NCI-H1417 treated with DMSO at 0.1 percent for 48 hours (cell line): ENCODE measurements around the gene SORT1.
"Not testable (repeated sequence)": the region's sequence is repeated elsewhere in the genome, so short reads cannot be mapped to it uniquely, and the experiment has no call there.

Source experiments
- DNase-seq: peaks from one replicate; lab custom pipeline; 2025; lab: John Stamatoyannopoulos, UW

SORT1 gene

DNA sequence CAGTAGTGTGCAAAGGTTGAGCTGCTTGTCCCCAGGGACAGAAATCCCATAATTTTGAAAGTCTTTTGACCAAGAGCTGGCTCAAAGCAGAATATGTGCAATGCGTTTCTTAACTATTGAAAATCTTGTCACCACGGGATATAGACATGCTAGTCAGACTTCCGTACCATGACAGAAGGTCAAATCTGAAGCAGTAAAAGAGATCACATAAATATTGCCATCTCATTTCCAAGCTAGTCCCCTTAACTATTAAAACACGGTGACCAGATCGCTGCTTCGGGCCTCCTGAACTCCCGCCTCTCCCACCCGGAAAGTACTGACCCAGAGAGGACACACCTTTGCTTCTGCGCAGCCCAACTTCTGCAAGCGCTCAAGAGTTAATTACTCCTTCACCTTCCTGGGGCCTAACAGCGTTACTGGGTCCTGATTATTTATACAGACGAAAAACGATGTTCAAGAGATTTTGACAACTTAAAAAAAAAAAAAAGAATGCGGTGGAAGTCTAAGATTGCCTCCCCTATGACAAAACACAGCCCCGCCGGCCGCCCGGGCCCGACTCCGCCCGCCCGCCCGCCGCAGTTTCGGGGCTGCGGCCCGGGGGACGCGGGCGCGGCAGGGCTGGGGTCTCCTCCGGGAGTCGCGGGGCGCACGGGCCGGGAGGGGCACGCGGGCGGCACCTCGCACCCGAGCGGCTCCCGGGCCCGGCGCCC, 692 bp downstream of the SORT1 start:
- no peak for DNase-seq

DNA sequence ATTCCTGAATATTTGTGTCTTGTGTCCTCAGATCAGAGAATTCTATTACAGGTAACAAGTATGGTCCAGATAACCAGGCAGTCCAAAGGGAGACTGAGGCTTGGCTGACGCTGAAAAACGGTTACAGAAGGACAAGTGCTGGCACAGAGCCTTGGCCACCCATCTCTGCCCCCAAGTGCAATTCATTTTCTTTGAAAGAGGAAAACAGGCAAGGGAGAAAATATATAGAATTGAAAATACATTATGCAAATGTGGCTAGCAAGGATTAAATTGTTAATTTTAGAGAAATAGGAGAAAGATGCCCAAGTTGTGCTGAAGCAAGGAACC, 1.2 kb downstream of the SORT1 start:
- no peak for DNase-seq

DNA sequence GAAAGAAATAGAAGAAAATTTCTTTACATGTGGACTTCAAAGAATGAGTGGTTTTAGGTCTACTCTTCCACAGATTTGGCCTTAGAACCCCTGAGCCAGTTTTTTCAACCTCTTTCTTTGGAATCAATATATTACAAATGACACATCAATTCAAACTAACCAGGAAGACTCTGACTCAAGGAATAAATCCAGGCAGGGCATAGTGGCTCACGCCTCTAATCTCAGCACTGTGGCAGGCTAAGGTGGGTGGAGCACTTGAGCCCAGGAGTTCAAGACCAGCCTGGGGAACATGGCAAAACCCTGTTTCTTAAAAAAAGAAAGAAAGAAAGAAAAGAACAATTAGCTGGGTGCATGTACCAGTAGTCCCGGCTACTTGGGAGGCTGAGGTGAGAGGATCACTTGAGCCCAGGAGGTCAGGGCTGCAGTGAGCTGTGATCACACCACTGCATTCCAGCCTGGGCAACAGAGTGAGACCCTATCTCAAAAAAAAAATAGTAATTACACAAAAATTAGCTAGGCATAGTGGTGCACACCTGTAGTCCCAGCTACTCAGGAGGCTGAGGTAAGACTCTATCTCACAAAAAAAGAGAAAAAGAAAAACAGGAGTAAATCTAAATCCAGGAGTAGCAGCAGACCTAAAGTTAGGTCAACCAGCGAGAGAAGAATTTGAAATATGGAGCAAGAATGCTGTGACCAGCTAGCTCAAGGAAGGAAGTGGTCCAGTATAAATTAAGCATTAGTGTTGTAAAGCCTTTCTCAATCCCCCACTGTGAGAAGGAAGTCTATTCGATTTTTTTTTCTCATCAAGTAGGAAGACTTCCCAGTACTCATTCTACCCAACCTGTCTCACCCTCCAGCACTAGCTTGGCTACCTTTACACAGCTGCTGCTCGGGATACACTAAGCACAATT, 1.9 kb downstream of the SORT1 start:
- DNase-seq = no peak

DNA sequence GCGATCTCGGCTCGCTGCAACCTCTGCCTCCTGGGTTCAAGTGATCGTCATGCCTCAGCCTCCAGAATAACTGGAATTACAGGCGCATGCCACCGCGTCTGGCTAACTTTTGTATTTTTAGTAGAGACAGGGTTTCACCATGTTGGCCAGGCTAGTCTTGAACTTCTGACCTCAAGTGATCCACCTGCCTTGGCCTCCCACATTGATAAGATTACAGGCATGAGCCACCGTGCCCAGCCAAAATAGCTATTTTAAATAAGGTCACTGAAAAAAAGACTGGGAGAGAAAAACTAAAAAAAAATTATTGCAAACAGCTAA, 2.5 kb downstream of the SORT1 start:
- DNase-seq = not testable (repeated sequence)

DNA sequence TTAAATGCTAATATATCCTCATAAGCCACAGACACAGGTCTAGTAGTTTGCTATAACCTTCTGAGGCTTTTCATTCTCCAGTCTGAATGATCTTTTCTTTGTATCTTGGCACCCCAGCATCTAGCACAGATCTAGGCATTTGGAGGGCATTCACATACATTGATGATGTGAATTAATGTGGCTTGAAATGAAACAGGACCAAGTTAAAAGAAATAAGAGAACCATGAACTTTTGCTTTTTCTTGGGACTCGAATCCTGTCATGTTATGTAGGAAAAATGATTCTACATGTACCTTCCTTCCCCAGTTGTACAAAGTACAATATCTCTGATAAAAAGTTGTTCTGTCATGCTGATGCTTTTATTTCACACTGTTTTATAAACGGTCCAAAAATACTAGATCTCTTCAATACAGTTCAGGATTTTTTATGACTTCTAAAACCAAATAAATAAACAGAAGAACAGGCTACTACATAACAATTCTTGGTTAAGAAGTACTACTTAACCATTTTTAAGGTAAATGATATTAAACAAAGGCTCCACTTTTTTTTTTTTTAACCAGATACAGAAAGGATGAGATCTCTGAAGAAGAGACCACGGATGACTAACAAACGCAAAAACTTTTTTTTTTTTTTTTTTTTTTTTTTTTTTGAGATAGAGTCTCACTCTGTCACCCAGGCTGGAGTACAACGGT, 3.0 kb downstream of the SORT1 start:
- no peak for DNase-seq

DNA sequence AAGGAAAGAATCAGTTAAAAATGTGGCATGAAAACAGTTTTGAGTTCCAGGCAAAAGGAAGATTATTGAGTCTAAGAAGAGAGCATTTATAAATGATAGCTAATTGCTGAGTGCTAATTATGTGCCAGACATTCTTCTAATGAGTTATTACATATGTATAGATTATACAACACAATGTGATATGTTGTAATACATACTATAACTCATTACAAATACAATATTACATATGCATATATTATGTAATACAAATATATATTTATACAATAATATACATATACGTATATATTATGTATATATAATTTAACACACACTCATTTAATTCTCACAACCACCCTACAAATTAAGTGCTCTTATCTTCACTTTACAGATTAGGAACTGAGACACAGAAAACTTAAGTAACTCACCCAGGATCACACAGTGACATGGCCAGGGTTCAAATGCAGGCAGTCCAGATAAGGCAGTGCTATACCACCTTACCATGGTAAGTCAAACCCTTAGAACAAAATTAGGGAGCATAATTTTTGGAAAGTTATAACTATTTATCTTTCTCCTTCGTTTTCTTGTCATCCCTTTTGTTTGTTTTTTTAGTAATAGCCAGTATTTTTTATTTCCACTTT, 4.0 kb downstream of the SORT1 start:
- DNase-seq = no peak

DNA sequence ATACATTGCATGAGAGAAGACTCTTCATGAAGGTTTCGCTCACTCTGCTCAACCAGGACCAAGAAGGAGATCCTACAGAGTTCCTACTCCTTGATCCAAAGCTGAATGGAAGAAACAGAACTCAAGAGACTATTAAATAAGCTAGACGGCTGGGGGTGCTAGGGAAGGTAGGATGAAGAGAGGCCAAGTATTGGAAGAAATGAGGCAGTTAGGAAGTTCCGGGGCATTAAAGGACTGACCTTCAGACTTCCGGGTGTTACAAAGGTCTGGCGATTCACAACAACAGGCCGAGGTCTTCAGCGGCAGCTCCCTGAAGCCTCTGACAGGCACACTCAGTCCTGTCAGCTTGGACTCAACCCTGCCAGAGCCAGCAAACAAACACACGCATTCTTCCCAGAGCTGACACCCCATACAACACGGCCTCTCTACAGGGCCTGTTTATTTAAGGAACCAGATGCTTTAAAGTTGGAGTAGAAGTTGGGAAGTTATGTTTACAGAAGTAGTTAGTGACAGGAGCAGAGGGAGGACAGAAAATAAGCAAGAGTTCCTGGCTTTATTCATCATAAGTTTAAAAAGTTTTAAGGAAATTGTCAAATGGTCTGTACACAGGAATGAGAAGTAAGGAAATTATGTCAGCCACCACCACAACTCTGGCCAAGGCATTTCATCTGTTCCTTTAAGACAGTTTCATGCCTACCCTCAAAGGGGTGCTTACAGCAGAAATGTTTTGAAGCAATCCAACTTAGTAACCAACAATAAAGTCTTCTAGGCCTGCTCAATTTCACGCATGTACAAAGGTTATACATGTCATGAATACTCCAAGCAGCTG, 4.7 kb downstream of the SORT1 start:
- no peak for DNase-seq

DNA sequence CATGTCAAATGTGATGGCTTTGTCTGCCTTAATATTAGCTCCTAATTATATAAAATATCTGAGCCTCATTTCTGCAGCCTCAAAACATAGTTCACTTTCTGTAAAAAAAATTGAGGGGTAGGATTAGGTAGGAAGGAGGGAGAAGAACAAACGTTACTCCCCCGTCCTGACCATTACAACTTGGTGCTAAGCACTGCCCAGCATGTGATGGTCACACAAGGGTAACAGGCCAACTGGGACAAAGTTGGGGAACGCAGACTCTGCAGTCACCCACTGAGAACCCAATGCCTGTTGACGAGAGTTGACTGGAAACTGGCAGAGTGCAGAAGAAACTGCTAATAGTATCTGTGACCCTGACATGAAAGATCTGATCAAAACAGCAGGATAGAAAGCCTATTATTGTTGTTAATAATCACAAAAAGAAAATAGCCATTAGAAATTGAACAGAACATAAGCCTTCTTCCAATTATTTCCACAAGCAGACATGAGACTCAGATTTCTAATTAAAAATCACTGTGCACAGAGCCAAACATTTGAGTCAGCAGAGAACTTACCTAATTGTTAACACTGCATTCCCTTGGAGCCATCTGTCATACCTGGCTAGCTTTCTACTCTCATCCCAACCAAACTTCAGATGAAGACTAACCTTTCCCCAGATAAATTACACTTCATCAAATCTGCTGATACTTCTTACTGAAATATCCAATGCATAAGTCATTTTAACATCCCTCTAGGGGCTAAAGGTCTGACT, 5.5 kb downstream of the SORT1 start:
- no peak for DNase-seq

DNA sequence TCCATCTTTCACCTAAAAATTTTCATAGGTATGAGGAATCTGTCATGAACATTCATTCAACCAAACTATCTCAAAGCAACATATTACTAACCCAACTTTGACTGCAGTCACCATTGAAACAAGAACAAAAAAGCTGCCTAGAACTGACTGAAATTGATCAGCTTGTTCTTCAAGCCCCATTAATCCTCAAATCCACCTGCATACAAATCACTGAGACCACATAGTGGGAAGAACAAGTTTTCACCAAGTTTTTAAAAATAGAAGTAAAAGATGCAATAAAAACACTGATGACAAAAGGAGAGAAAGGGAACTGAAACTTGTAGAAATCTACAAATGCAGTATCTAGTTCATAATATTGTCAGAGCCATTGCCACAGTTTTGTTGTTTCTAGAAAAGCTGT, 6.1 kb downstream of the SORT1 start:
- DNase-seq = no peak

DNA sequence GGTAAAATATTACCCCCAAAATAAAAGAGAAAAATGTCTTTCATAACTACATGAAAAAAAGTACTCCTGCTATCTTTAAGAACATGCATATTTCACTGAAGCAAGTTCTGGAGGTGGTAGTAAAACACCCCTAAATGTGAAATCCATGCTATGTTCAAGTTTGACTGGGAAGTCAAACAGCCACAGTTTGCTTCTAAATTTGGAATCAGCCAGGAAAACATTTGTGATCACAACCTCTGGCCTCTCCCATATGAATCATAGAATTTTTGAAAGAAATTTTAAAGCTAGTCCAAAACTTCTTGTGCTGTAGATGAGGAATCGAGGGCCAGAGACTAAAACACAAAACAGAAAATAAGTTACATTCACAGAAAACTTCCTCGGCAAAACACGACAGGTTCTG, 6.6 kb downstream of the SORT1 start:
- DNase-seq = no peak

DNA sequence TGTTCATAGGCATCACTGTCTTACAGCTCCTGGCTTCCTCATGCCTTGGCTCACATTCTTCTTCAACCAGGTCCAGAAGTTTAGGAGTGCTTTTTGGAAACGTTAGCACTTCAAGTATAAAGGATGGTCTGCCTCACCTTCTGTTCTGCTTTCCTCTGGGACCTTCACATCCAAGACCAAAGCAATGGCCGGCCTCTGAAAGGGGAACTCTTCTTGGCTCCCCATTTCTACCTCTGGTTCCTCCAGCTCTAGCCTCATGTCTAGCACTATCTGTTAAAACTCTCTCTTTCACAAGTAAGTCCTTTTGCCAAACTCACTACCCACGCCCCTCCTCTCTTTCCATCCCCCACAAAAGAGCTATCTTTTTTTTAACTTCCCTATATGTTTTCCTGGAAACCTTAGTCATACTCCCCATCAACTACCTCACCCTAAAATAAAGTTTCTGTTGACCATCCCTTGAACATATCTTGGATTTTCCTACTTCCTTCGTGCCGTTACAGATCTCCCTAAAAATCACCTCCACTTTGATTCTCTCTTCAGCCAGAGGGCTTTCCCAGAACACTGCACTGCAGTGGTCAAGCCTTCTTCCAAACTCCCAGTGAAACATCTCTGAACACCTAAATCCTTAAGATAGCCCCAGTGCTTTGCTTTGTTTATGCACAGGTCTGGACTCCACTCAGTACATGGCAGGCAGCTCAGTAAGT, 7.9 kb downstream of the SORT1 start:
- no peak for DNase-seq

DNA sequence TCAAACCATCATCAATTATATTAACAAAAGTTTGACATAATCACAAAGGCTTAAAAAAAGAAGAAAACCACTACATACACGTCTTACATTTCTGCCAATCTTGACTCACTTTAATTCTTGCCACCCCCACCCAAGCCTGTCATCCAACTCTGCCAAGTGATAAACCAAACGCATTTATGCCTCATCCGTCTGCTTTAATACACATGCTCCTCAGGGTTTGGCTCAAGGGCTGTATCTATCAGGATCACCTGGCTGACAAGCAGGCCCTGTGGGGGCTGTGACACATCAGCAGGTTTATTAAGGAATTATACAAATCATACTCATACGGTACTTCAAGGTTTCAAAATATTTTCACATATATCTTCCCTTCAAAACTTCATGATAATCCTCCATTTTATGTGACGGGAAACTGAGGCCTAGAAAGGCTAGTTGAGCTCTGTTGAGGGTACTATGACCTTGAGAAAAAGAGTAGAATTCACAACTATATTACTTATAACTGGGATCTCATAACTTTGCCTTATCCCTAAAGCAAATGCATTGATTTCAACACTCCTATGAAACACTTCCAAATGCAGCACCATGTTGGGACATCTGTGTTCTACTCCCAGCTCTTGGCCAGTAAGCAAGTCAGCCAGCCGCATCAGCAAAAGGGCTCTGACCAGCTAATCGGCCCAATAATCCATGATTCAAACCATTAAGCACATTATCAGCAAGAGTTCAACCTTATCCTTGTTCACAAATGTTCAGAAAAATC, 8.7 kb downstream of the SORT1 start:
- no peak for DNase-seq

DNA sequence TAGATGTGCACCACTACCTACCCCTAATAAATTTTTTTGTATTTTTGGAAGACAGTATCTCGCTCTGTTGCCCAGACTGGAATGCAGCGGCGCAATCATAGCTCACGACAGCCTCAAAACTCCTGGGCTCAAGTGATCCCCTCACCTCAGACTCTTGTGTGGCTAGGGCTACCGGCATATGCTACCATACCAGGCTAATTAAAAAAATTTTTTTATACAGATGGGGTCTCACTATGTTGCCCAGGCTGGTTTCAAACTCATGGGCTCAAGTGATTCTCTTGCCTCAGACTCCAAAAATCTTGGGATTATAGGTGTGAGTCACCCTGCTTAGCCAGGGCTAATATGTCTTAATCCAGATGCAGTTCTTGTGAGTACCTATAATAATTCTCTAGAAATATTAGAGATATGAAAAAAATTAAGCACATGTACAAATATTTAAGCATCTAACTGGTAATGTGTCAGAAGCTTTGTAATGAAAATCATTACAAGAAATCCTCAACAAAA, 9.5 kb downstream of the SORT1 start:
- no peak for DNase-seq

DNA sequence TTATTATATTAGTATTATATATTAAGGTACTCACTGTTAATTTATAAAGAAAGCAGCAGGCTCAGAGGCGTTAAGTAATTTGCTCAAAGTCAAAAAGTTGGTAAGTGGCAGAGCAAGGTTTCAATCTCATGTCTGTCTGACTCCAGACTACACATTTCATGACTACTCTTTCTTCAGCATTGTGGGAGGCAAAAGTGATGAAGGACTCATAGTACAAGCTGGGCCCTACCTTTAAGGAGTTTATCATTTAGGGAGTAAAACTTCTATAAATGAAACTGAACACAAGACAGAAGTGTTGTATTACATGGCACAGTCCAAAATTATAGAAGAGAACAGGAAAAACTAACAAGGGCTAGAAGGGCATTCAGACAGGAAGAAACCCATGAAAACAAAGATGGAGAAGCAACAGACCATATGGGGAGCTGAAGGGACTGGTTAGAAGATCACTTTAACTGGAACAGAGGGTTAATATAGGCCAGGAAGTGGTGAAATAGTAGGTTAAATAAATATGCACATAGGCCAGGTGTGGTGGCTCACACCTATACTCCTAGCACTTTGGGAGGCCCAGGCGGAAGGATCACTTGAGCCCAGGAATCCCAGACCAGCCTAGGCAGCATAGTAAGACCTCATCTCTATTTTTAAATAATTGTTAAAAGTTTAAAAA, 11.5 kb downstream of the SORT1 start:
- DNase-seq = no peak

DNA sequence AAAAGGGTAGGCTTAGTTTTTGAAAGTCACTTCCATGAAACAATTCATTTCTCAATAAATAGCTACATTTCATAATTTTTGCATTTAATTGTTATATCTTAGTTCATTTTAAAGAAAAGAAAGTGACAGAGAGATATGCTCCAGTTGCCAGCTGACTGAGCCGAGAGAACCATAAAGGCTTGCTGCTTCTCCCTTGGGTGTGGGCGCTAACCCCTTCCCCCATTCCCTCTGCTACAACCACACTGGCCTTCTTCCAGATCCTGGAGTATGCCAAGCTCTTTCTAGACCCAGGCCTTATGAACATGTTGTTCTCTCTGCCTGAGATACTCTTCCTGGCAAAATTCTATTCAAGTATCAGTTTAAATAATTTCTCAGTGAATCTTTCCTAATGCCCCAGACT, 12.3 kb downstream of the SORT1 start:
- no peak for DNase-seq

DNA sequence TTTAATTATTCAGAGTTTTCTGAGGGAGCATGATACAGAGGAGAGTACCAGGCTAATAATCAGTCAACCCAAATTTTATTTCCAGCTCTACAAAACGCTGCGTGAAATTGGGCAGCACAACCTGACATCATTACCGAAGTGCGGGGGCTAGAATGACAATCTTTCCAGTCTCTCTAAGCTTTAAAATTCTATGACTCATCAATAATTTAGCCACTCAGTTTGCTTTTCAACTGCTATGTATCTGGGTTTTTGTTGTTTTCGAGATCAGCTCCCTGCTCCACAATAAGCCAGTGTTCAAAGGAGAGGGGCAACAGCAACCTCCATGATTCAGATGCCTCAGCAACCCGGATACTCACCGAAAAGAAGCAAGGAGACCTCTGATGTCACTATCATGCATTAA, 13.9 kb downstream of the SORT1 start:
- DNase-seq = no peak

DNA sequence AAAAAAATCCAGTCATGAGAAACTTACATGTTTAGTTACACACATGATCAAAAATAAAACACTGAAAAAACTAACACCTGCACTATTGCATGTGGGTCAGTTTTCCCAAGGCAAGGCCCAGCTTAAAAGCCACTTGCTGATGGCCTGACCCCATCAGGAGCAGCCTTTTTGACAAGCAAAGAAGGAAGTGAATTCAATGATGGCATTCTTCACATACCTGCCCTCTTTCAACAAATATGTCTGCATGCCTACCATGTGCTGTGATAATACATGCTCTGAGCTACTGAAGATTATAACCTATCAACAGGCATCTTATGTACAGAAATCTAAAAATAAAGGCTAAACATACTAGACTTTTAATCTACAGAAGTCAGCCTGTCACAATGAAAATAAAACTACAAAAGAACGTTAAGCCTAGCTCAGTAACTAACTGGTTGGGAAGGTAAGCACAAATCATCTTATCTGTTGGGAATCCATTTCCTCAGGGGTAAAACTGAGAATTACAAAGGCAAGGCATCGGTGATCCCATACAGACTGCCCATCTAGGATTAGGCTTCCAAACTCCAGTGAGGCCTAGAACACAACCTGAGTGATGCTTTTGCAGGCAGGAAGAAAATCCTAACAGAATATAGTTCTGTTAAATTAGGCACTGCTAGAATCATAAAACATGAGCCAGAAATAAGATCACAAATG, 14.5 kb downstream of the SORT1 start:
- DNase-seq = no peak

DNA sequence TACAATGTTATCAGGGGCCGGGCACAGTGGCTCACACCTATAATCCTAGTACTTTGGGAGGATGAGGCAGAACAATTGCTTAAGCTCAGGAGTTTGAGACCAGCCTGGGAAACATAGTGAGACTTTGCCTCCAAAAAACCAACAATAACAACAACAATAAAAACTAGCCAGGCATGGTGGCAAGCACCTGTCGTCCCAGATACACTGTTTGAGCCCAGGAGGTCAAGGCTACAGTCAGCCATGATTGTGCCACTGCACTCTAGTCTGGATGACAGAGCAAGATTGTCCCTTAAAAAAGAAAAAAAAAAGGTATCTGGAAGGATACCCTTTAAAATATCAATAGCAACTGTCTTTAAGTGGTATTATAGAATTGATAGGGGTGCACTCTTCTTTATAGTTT, 16.1 kb downstream of the SORT1 start:
- no peak for DNase-seq
